ENCODE measurements around the gene MYL10.
"Not testable (repeated sequence)": the region's sequence is repeated elsewhere in the genome, so short reads cannot be mapped to it uniquely, and the experiment has no call there.

The MYL10 gene

DNA sequence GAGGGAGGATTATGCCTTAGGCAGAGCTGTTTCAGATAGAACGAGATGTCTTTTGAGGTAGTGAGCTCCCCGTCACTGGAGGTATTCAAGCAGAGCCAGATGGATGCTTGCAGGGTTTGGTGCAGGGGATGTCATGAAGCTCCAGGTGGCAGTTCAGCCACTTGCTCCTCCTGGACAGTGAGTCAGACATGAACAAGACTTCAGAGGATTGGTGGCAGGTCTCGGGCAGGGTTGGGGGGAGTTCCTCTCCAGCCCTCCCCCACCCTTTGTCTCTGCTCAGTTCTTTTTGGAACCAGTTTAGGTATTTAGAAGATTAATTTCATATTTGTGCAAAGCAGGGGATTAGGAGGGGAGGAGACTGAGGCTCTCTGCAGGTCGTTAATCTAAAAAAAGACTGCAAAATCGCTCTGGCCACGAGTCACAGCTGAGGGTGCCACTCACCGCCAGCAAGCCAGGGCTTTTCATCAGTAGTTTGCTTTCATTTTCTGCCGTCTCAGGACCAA, 21.5 kb upstream of the MYL10 start:
- DNase-seq, result no peak

DNA sequence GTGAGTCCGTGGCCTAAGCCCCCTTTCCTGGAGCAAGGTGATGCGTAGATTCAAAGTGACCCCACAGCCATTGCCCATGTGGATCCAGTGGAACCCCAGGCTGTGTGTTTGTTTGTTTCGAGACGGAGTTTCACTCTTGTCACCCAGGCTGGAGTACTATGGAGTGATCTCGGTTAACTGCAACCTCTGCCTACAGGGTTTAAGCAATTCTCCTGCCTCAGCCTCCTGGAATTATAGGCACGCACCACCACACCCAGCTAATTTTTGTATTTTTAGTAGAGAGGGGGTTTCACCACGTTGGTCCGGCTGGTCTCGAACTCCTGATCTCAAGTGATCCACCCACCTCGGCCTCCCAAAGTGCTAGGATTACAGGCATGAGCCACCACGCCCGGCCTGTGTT, 18.8 kb upstream of the MYL10 start:
- DNase-seq, result not testable (repeated sequence)

DNA sequence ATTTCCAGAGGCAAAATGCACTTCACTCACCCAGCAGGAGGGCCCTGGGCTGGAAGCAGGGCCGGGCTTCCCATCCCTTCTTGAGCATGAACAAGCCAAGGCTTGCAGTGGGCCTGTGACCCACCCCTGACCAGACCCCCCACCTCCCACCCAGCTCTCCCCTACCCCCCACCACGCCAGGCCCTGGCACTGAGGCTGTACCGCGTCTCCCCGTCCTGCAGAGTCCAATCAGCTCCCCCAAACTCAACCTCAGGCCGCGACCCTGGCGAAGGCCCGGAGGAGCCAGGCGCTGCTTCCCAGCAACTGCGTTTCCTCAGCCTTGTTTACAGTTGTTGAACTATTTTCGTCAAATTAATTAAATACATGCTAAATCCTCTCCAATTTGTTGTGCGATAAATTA, 16.9 kb upstream of the MYL10 start:
- no peak for DNase-seq

DNA sequence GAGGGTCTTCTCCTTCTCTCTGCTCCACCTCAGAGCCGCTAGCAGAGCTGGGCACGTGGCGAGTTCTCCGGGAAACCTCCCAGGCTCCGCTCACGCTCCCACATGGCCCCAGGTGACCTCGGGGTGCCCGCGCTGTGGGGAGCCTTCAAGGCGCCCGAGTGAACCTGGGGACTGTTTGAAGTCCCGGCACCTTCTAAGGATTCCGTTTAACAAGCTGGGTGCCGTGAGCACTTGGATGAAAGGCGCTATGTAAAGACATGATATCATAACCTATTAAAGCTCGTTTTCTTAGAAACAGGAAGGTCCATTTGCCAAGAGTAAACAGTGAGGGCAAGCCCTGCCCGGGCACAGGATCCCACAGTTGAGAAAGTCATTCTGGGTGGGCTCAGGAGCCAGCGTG, 15.8 kb upstream of the MYL10 start:
- DNase-seq, result no peak

DNA sequence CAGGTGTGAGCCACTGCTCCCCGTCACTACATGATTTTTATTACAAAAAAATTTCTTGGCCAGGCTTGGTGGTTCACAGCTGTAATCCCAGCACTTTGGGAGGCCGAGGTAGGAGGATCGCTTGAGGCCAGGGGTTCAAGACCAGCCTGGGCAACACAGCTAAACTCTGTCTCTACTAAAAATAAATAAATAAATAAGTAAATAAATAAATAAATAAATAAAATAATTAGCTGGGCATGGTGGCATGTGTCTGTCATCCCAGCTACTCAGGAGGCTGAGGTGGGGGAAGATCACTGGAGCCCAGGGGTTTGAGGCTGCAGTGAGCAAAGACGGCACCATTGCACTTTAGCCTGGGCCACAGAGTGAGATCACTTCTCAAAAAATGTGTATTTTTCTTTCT, 10.0 kb upstream of the MYL10 start:
- DNase-seq, result not testable (repeated sequence)

DNA sequence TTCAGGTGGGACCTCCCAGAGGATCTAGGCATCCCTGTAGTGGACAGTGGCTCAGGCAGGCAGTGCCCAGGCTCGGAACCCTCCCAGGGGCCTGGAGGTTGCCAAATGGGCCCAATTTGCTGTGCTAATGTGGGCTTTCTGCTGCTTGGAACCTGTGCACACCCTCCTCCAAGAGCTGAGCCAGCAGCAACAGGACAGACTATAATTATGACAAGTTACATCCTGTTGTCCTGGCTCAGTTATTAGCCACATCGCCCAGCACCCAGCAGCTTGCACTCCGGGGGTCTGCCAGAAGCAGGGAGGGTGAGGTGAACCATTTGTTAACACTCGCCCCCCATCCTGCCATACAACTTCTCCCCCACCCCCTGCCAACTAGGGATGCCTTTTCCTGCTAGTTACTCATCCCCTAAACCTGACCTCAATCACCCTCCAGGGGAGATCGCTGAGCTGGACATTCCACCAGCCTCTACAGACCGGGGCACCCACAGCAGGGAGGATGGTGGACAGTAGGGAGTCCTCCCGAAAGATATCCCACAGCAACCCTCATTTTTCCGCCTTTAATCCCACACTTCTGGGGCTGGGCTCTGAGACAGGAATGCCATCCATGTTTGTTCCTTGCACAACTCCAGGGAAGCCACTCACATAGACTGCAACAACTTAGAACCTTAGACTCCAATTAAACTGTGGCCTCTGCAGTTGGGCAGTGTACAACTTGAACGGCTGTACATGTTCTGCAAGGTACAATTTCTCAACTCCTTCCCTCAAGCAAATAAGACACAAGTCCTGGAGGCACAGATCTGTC, 7.9 kb upstream of the MYL10 start:
- no peak for DNase-seq

DNA sequence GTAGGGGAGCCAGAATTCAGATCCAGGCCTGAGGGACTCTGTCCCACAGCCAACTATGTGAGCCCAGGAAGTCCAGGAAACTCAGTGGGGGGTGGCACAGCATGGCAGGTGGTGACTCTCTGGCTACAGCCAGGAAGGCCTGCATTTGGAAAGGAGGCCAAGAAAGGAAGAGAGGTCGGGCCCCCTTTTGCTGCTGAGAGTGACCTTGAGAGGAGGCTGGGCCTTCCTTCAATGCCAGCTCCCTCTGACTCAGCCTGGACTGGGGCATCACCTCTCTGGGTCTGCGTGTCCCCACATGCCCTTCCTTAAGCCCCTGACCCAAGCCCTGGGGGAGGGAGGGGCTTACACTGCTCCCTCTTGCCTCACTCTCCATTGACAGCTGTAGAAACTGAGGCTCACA, 6.4 kb upstream of the MYL10 start:
- DNase-seq, result no peak

DNA sequence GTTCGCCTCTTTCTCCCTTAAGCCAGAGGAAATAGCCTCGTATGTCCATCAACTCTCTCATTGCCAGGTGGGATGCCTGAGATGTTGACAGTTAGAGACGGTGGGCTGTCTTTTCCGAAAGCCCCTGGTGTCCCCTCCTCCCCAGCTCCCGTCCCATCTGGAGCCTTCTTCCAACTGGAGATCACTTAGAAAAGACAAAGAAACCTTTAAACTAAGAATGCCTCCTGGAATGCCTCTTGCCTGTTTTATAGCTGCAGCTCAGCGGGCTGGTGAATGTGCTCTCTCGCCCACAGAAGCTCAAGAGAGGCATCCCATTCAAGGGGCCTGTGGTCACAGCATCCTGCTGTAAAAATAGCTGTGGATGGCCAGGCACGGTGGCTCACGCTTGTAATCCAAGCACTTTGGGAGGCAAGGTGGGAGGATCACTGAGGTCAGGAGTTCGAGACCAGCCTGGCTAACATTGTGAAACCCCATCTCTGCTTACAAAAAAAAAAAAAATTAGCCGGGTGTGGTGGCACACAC, 5.2 kb upstream of the MYL10 start:
- no peak for DNase-seq

DNA sequence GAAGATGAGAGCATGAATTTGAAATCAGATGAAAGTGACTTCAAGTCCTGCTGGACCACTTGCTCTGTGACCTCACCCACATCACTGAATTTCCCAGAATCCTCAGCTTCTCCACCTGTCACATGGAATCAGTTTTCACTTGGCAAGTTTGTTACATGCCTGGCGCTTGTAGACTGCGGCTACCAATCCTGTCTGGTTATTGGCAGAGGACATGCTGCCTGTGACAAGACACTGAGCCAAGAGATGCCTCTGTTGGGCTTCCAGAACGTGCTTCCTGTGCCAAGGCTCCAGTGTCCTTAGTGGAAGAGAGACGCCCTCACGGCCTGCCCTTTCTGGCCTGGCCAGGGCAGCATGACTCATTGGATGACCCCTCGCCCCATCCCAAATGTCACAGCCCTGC, 4.4 kb upstream of the MYL10 start:
- no peak for DNase-seq

DNA sequence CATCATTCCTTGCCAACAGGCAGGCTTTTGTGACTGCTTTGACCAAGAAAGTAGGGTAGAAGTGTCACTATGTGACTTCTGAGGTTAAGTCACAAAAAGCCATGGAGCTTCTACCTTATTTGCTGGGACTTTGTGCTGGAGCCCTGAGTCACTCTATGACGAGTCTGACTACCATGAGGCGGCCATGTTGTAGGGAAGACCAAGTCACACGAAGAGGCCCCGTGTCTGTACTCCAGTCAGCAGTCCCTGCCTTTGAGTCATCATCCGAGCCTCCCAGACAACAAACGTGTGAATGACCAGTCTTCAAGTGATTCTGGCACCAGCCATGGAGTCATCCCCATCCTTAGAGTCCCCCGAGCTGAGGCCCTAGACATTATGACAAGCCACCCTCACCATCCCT, 3.5 kb upstream of the MYL10 start:
- no peak for DNase-seq

DNA sequence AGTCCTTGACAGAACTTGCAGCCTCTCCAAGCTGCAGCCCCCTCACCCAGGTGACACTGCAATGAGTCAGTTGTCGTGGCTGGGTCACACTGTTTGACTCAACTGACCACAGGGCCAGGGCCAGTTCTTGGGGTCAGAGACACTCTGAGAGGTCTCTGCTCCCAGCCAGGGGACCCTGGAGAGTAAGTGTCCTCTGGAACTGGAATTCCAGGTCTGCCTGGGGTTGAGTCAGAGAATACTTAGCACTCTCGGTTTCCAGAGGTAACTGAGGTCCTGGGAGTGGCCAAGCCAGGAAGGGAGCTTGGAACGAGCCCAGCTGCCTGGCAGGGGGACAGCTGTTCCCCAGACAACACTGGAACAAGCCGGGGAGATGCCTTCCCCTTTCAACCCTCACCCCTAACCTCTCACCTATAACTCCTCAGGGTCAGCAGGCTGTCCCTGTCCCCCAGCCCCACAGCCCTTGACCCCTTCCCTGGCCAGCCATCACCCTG, 2.2 kb upstream of the MYL10 start:
- DNase-seq, result no peak

DNA sequence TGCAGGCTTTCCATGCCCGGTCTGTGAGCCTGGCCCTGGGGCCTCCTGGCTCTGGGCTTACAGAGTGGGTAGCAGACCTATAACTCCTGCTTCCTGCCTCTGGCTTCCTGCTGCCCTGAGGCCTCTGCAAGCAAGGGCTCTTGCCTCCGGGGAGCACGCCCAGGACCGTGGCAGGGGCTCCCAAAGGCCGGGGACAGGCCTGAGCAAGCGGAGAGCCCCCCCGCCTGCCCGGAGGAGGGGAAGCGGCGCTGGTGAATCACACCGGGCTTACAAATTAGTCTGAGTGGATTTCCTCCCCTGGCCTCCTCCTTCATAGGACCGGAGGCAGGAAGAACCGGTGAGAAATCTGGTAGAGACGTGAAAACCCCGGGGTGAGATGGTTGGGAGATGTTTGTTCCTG, 1.5 kb upstream of the MYL10 start:
- DNase-seq, result no peak

DNA sequence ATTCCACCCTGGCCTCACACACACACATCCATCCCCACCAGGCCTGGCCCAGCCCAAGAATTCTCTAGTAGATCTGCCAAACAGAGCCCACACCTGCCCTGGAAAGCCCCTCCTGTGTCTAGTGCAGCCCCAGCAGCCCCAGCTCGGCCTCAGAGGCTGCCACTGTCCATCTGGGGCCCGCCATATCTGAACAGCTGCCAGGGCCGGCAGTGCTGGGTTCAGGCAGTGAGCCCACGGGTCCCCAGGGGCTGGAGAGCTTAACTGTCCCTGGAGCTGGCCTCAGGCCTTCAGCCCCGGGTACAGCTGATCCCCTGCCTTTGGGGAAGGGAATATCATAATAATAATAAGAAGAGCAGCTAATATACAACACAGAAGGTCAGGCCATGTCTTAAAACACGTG, 574 bp downstream of the MYL10 start:
- DNase-seq, result no peak

DNA sequence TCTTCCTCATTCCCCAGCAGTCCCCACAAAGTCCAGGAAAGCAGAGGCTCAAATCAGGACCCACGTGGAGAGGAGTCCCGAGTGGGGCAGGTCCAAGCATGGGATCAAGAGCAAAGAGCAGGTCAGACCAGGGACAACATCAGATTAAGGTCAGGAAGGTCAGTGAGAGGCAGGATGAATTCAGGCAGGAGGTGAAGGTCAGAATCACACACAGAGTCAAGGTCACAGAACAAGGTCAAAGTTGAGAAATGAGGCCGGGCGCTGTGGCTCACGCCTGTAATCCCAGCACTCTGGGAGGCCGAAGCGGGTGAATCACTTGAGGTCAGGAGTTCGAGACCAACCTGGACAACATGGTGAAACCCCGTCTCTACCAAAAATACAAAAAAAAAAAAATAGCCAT, 2.3 kb downstream of the MYL10 start:
- no peak for DNase-seq

DNA sequence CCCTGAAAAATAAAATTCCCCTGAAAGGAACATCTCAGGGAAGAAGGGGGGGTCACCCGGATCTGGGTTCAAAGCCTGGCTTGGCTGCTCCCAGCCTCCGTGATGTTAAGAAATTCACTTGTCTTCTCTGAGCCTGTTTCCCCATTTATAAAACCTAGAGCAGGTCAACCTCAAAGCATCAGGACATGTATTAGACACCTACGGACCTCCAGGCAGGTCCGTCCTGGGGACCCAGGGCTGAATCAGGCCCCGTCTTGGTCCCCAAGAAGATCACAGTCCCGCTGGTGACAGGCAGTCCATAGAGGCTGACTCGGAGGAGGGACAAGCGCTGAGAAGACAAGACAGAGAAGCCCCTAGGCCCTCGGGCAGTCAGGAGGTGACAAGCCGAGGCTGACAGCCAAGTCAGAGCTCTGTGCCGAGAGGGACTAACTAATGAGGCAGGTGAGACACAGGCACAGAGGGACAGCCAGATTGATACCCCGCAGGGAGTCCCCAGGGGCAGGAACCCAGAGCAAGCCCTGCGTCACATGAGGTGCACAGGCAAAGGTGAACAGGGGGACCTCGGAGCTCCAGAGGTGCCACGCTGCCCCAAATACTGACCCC, 2.9 kb downstream of the MYL10 start:
- DNase-seq, result no peak

DNA sequence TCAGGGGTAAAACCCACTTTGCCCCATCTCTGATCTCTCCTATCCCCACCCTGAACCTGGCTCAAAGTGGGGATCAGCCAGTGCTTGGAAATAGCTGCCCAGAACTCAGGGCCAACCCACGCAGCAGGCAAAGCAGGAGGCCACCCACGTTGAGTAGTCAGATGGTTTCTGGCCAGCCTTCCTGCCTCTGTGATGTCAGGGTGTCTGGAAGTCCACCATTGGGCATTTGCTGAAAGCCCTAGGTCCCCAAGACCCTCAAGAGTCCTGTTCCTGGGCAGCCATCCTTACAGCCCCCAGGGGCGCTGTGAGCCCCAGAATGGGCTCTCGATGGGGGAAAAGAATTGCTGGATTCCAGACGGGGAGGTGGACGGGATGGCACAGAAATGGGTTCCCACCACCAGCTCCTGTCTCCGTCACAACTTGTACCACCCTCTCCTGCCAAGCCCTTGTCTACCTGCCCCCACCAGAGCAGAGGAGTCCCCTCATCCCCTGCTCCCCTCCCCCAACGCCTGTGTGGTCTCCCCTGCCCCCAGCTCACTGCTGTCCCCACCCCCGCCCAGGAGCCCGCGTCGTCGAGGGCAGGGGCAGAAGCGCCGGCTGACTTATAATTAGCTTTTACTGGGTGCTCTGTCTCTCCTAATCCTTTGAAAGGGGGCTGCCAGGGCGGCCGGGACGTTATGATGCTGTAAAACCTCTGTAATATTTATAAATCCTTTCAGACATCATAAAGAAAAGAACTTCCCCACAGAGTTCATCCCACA, 3.9 kb downstream of the MYL10 start:
- DNase-seq, result no peak

DNA sequence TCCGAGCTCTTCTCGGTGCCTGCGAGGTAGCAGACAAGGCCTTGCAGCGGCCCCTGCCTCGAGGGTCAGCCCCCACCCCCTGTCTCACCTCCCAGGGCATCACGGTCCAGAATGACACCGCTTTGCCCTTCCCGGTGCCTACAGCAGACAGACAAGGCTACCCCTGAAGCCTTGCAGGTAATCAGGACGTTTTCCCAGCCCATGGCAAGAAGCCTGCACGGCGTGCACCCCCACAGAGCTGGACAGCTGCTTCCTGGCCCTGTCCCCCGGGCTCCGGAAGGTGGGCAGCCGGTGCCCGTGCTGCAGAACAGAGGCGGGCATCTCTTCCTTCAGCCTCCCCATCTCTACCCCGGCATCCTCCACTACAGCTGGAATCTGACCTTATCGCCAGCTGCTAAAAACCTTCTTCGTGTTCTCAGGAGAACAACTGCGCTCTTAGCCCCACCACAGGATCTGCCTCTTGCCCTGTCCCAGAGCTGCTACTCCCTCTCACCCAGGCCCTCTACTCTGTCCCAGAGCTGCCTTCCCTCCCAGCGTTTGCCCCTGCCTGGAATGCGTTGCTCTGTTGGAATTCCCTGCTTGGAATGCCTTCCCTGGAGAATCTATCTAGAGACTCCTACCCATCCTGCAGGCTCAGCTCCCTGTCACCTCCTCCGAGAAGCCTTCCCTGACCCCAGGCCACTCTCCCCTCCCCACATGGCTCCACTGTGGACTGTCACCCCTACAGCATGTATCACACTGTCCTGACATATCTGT, 4.7 kb downstream of the MYL10 start:
- DNase-seq, result no peak

DNA sequence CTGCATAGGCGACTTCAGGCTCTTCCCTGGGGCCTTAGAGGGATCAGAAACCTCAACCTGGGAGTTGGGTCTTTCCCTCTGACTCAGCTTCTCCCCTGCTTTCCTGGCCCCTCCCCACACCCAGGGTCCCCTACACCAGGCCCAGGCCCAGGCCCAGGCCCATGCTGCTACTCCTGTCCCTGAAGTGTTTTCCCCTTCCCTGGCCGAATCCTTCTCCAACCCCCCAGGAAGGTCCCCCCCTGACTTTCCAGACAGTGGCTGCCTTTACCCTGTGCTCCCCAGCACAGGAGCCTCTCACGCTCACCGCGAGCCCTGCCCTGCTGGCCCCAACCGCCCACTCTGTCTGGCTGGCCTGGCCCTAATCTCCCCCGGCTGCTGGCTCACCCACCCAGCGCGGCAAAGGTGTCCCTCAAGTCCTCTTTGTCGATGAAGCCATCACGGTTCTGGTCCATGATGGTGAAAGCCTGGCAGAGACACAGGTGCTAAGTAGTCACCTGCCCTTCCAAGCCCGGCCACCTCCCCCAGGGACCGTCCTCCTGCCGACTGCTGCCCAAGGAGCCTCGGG, 6.4 kb downstream of the MYL10 start:
- DNase-seq, result no peak

DNA sequence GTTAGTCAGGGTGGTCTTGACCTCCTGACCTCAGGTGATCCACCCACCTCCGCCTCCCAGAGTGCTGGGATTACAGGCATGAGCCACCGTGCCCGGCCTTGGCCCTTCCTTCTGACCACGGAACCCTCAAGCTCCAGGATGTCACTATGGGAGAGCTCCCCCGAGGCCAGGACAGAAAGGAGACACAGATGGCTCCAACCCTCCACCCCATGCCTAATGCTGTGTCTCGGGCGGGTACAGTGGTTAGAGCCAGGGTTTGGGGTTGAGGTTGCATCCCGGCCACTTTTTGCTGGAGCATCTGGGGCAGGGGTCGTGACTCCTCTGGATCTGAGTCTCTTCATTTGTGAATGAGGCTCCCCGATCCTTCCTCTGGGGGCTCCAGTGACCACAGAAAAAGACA, 8.1 kb downstream of the MYL10 start:
- DNase-seq, result no peak

DNA sequence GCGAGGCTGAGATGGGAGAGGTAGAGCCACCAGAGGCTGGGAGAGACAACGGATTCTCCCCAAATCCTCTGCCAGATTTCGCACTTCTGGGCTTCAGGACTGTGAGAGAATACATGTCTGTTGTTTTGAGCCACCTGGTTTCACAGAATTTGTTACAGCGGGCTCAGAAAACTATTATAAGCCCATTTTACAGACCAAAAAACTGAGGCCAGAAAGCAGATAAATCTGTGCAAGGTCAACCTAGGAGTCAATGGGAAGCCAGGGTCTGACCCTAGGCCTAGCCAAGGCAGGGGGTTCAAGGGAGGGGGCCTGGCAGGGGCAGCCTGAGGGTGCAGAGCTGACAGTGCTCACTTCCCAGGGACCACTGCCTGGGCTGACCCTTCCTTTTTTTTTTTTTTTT, 8.7 kb downstream of the MYL10 start:
- no peak for DNase-seq

DNA sequence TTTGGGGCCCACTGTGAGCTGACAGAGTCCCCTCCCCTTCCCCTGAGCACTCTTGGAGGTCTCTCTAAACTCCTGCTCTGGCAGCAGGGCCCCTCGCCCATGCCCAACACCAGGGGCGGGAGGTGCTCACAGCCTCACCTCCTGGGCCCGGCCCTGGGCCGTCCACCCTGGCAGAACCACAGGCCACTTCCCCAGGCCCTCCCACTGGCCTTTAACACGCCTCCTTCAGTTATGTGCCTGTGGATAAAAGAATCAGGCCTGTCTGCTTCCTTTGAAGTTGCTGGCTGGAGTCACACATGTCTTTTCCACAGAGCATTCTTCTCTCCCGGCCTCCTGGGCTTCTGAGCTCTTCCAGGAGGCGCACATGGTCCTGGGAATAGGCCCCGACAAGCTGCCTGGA, 10.2 kb downstream of the MYL10 start:
- DNase-seq, result no peak

DNA sequence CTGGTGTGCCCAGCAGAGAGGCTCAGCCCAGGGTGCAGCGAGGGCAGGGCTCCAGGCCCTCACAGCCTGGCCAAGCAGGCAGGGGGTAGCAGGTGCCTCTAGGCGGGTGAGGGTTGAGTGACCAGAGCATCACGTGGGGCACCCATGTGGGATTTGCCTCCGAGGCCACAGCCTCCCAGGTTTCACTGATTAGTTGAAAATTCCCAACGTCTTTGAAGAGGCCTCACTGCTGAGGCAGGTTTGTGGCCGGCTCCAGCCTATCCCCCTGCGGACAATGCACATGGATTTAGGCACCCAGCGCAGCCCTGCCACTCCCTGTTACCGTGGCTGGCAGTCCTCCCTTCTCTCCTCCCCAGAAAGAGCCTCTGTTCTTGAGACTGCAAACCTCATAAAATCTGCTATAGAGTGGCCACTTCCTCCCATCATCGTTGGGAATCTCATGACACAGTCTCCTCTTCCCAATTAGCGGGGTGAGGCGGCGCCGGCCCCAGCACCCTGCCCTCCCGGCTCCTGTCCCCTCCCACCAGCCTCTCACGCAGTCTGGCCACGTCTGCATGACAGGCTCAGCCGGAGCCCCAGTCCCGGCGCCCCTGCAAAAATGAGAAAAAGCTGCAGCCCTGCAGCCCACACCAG, 10.8 kb downstream of the MYL10 start:
- DNase-seq, result no peak
